GM23338 (cell line): ENCODE results near the gene LHX4. TPM values are rescaled to one million over a fixed set of nuclear protein-coding genes. Genes with fewer than 3 reads are reported as not detected.
A peak's percentile ranks its signal among the peaks of the same experiment; 100 is the strongest.

Source experiments
- ATAC-seq: fragments of 200-7000 bp; cut with Tn5 transposase; 3 replicates; pipeline ENCODE4 v1.9.1; 2020
- DNase-seq: peaks from one replicate; pipeline ENCODE4 v3.0.0-alpha.2; 2015; ENCODE audit warnings: low spot score
- H2AFZ ChIP-seq: fragments of 200-600 bp; sonication (generic); 2 replicates; pipeline ENCODE4 v1.8.0; 2016; ENCODE audit warnings: antibody characterized with exemption, mild to moderate bottlenecking, moderate library complexity
- H3F3A ChIP-seq: fragments of 200-600 bp; sonication (generic); replicated peaks from 2 replicates; pipeline ENCODE4 v1.8.0; 2017; ENCODE audit warnings: antibody characterized with exemption, mixed run types, low read depth
- H3K27ac ChIP-seq: fragments of 200-600 bp; sonication (generic); 2 replicates; pipeline ENCODE4 v1.6.1; 2016; ENCODE audit warnings: low read depth
- H3K27me3 ChIP-seq: fragments of 200-600 bp; sonication (generic); 2 replicates; pipeline ENCODE4 v1.8.0; 2016; ENCODE audit warnings: mild to moderate bottlenecking, mixed run types, moderate library complexity; ENCODE audit not compliant: insufficient read depth
- H3K36me3 ChIP-seq: fragments of 200-600 bp; sonication (generic); 2 replicates; pipeline ENCODE4 v1.8.0; 2016; ENCODE audit warnings: mild to moderate bottlenecking; ENCODE audit not compliant: insufficient read depth
- H3K4me1 ChIP-seq: fragments of 200-600 bp; sonication (generic); 2 replicates; pipeline ENCODE4 v1.8.0; 2016; ENCODE audit warnings: mild to moderate bottlenecking, moderate library complexity; ENCODE audit not compliant: insufficient read depth
- H3K4me2 ChIP-seq: fragments of 200-600 bp; sonication (generic); 2 replicates; pipeline ENCODE4 v1.7.1; 2017; ENCODE audit warnings: mixed run types
- H3K4me3 ChIP-seq: fragments of 200-600 bp; sonication (generic); 2 replicates; pipeline ENCODE4 v1.6.1; 2016; ENCODE audit warnings: mixed run types
- H3K79me2 ChIP-seq: fragments of 200-600 bp; sonication (generic); replicated peaks from 2 replicates; pipeline ENCODE4 v1.8.0; 2017; ENCODE audit warnings: mild to moderate bottlenecking; ENCODE audit not compliant: insufficient read depth
- H3K9me2 ChIP-seq: fragments of 200-600 bp; sonication (generic); 2 replicates; pipeline ENCODE4 v1.8.0; 2017; ENCODE audit not compliant: insufficient read depth
- H4K20me1 ChIP-seq: fragments of 200-600 bp; sonication (generic); replicated peaks from 2 replicates; pipeline ENCODE4 v1.8.0; 2017; ENCODE audit warnings: mild to moderate bottlenecking; ENCODE audit not compliant: insufficient read depth
- H3K27ac Mint-ChIP-seq: 2 replicates; pipeline ENCODE4 v1.8.0; 2020; ENCODE audit warnings: inconsistent platforms, mild to moderate bottlenecking, moderate library complexity, mixed read lengths
- H3K27me3 Mint-ChIP-seq: 3 replicates; pipeline ENCODE4 v1.8.0; 2022; ENCODE audit warnings: low read depth, mild to moderate bottlenecking, moderate library complexity, mixed read lengths, inconsistent platforms; ENCODE audit not compliant: insufficient read depth, poor library complexity
- H3K36me3 Mint-ChIP-seq: 3 replicates; pipeline ENCODE4 v1.8.0; 2021; ENCODE audit warnings: low read depth, mild to moderate bottlenecking, inconsistent platforms, moderate library complexity, mixed read lengths
- H3K4me1 Mint-ChIP-seq: 3 replicates; pipeline ENCODE4 v1.8.0; 2020; ENCODE audit warnings: mild to moderate bottlenecking, inconsistent platforms, mixed read lengths
- H3K4me3 Mint-ChIP-seq: 3 replicates; pipeline ENCODE4 v1.8.0; 2021; ENCODE audit warnings: moderate library complexity, mild to moderate bottlenecking, inconsistent platforms, mixed read lengths
- H3K9me3 Mint-ChIP-seq: 3 replicates; pipeline ENCODE4 v1.8.0; 2020; ENCODE audit warnings: moderate library complexity, mild to moderate bottlenecking, inconsistent platforms, mixed read lengths
- CREB1 ChIP-seq: fragments of 250-450 bp; sonication (Bioruptor Pico); IDR thresholded peaks from 2 replicates; pipeline ENCODE4 v1.5.0; 2020; ENCODE audit warnings: low read depth, mild to moderate bottlenecking, moderate library complexity
- EZH2 ChIP-seq: fragments of 200-600 bp; sonication (generic); IDR thresholded peaks from one replicate; pipeline ENCODE4 v1.8.0; 2017; ENCODE audit warnings: antibody characterized with exemption, mild to moderate bottlenecking, low read depth; ENCODE audit not compliant: unreplicated experiment
- EZH2phosphoT487 ChIP-seq: fragments of 200-600 bp; sonication (generic); IDR thresholded peaks from one replicate; pipeline ENCODE4 v1.8.1; 2018; ENCODE audit warnings: antibody characterized with exemption; ENCODE audit not compliant: unreplicated experiment
- JUNB ChIP-seq: IDR thresholded peaks from one replicate; pipeline ENCODE4 v1.6.1; 2016; ENCODE audit warnings: antibody characterized with exemption; ENCODE audit not compliant: unreplicated experiment
- NANOG ChIP-seq: IDR thresholded peaks from 2 replicates; pipeline ENCODE4 v1.6.1; 2016; ENCODE audit warnings: antibody characterized with exemption, borderline replicate concordance
- POLR2AphosphoS5 ChIP-seq: IDR thresholded peaks from 2 replicates; pipeline ENCODE4 v1.6.1; 2016; ENCODE audit warnings: antibody characterized with exemption, low read depth
- REST ChIP-seq: IDR thresholded peaks from one replicate; pipeline ENCODE4 v1.6.1; 2018; ENCODE audit warnings: antibody characterized with exemption; ENCODE audit not compliant: unreplicated experiment
- STAT1 ChIP-seq: IDR thresholded peaks from one replicate; pipeline ENCODE4 v1.6.1; 2016; ENCODE audit warnings: antibody characterized with exemption; ENCODE audit not compliant: unreplicated experiment
- ZNF114 ChIP-seq: fragments of 250-450 bp; sonication (Bioruptor Pico); IDR thresholded peaks from 2 replicates; pipeline ENCODE4 v1.5.0; 2020; ENCODE audit warnings: mild to moderate bottlenecking, moderate library complexity
- ZNF331 ChIP-seq: fragments of 250-450 bp; sonication (Bioruptor Pico); IDR thresholded peaks from 2 replicates; pipeline ENCODE4 v1.5.0; 2020; ENCODE audit warnings: low read depth, mild to moderate bottlenecking, moderate library complexity
- ZNF462 ChIP-seq: fragments of 250-450 bp; sonication (Bioruptor Pico); IDR thresholded peaks from 2 replicates; pipeline ENCODE4 v1.5.0; 2020; ENCODE audit warnings: mild to moderate bottlenecking, moderate library complexity
- polyA plus RNA-seq: library from polyadenylated mRNA; unstranded; fragments of >200 nt; fragmentation: Nextera tagmentation; extraction: Ambion mirVana; gene quantifications from 2 replicates; pipeline ENCODE4 v1.2.1, GENCODE V29; 2016
- total RNA-seq: library from RNA; depleted of rRNA; stranded (reverse); fragments of >200 nt; shearing (Covaris generic); gene quantifications from 2 replicates; pipeline ENCODE4 v1.2.3, GENCODE V29; 2014
- TF ChIP-seq, protein P1 (sequence below), 2 experiments: fragments of 200-600 bp in 1 of 2; sonication (generic) in 1 of 2; conservative IDR thresholded peaks; 2 replicates each; pipeline versions ENCODE4 v1.5.1 to v1.6.1; 2016 to 2017; ENCODE audit warnings: antibody characterized with exemption in 2 of 2, low read depth in 2 of 2, mild to moderate bottlenecking in 2 of 2, moderate library complexity in 1 of 2
- TF ChIP-seq, protein P2 (sequence below): IDR thresholded peaks from 2 replicates; pipeline ENCODE4 v1.6.1; 2016; ENCODE audit warnings: antibody characterized with exemption

Gene LHX4
- total and polyA plus RNA-seq, 2 experiments from 2014 or later, result 1.4 to 2.5 TPM

DNA sequence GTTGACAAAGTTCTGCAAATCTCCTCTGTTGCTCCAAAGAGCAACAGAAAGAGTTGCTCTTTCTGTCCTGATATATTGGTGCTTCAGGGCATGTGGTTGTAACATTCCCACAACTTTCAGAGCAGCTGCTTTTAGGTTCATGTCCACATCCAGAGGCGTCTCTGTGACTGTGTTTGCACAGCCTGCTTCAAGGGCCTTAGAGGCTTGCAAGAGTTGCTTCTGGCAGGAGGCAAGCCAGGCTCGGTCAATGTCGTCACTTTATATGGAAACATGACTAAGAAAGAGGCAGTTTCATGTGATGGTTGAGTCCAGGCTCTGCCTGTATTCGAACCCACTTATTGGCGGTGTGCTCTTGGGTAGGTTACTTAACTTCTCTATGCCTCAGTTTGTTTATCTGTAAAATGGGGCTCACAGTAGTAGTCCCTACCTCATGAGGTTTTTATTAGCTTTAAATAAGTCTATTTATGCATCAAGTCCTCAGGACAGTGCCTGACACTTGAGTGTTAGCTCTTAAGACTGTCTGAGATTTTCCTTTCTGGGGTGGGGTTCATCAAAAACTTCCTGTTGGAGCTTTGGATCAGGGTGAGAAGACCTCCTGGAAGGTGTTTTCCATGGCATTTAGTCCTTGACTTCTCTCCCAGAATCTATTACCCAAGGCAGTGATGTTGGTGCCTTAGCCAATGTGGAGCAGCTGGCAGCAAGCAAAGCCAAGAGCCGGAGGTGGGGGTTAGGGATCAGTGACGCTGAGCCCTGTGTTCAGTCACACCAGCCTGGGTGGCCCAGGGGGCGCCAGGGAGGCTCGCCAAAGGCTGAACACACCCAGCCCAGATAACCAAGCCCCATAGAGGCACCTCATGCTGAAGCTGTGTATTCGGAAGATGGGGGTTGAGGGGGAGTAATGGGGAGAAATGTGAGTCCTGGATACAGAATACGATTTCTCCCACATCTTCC is 18.9 kb downstream of the LHX4 start:
- no peaks in the 10 kb centered on the region for H3K9me3 Mint-ChIP-seq
- peaks cover 21% of the 10 kb centered on the region for H3K4me1 ChIP-seq
- no peaks in the 10 kb centered on the region for H3K27me3 ChIP-seq
- H3K27ac ChIP-seq, result no peak overlapping the region
- H3K27ac Mint-ChIP-seq, result no peak overlapping the region
- H3K36me3 ChIP-seq, result no peaks in the 10 kb centered on the region
- no peaks in the 10 kb centered on the region for H3K9me2 ChIP-seq
- ATAC-seq, result peak; percentile 77
- TF ChIP-seq, protein P1, sequence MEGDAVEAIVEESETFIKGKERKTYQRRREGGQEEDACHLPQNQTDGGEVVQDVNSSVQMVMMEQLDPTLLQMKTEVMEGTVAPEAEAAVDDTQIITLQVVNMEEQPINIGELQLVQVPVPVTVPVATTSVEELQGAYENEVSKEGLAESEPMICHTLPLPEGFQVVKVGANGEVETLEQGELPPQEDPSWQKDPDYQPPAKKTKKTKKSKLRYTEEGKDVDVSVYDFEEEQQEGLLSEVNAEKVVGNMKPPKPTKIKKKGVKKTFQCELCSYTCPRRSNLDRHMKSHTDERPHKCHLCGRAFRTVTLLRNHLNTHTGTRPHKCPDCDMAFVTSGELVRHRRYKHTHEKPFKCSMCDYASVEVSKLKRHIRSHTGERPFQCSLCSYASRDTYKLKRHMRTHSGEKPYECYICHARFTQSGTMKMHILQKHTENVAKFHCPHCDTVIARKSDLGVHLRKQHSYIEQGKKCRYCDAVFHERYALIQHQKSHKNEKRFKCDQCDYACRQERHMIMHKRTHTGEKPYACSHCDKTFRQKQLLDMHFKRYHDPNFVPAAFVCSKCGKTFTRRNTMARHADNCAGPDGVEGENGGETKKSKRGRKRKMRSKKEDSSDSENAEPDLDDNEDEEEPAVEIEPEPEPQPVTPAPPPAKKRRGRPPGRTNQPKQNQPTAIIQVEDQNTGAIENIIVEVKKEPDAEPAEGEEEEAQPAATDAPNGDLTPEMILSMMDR (conservative IDR thresholded peaks at IDR 0.05; ENCODE audit: low read depth in 2 of 2), result peak; percentile 57 to 71
- TF ChIP-seq POLR2AphosphoS5, result no peak
- no peak for TF ChIP-seq JUNB
- TF ChIP-seq CREB1 (CRISPR knock-in tag), result peak; percentile 60; the same call in 1 of the 2 replicates
- TF ChIP-seq REST, result no peak
- TF ChIP-seq ZNF462, result no peak
- TF ChIP-seq EZH2phosphoT487, result no peak
- no peak for TF ChIP-seq ZNF331 (CRISPR knock-in tag)
- TF ChIP-seq STAT1, result no peak
- no peak for TF ChIP-seq ZNF114 (CRISPR knock-in tag)
- TF ChIP-seq EZH2, result no peak
- TF ChIP-seq, protein P2, sequence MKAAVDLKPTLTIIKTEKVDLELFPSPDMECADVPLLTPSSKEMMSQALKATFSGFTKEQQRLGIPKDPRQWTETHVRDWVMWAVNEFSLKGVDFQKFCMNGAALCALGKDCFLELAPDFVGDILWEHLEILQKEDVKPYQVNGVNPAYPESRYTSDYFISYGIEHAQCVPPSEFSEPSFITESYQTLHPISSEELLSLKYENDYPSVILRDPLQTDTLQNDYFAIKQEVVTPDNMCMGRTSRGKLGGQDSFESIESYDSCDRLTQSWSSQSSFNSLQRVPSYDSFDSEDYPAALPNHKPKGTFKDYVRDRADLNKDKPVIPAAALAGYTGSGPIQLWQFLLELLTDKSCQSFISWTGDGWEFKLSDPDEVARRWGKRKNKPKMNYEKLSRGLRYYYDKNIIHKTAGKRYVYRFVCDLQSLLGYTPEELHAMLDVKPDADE, result no peak
- TF ChIP-seq NANOG, result no peak
- no peaks in the 10 kb centered on the region; the same call in 2 of the 3 replicates for H3K36me3 Mint-ChIP-seq
- H3K4me3 ChIP-seq, result no peak overlapping the region
- 0 out of 2 replicates have a peak, but pooled peaks cover 2% of the 10 kb centered on the region for H3F3A ChIP-seq
- H3K27me3 Mint-ChIP-seq, result peaks cover 22% of the 10 kb centered on the region
- H3K4me3 Mint-ChIP-seq, result no peak overlapping the region
- no peak overlapping the region for H2AFZ ChIP-seq
- peak overlapping the region; percentile 39 for H3K4me2 ChIP-seq
- peaks cover 50% of the 10 kb centered on the region for H3K4me1 Mint-ChIP-seq
- DNase-seq, result peak; percentile 87
- H4K20me1 ChIP-seq, result 0 out of 2 replicates have a peak, but pooled peaks cover 3% of the 10 kb centered on the region
- H3K79me2 ChIP-seq, result no peaks in the 10 kb centered on the region
